PC-9 (cell line): Measurements from ENCODE around the gene OTOR. TPM values are rescaled to one million over a fixed set of nuclear protein-coding genes. Genes with fewer than 3 reads are reported as not detected.

Experiments used
- BruUV-seq: library from RNA; stranded (reverse); fragments of 400-500 nt; replicated peaks from 2 replicates; lab custom pipeline; 2021; lab: Mats Ljungman, UMichigan
- CTCF ChIA-PET: fragments of 300-600 bp; sonication (Branson Sonifier 250); formaldehyde crosslinking; loops from one replicate; lab custom pipeline; 2022; ENCODE audit warnings: antibody characterized with exemption; lab: Charles Lee
- POLR2A ChIA-PET: fragments of 300-600 bp; sonication (Branson Sonifier 250); formaldehyde crosslinking; loops from one replicate; lab custom pipeline; 2022; ENCODE audit warnings: antibody characterized with exemption; ENCODE audit not compliant: unreplicated experiment; lab: Charles Lee
- DNase-seq, 2 experiments: peaks; one replicate each; pipeline versions ENCODE4 v3.0.0 to v3.0.0-alpha.2; 2015 to 2022; ENCODE audit warnings: mixed read lengths in 1 of 2
- H2AFZ ChIP-seq: fragments of 200-600 bp; sonication (generic); 2 replicates; pipeline ENCODE4 v1.8.1; 2017; ENCODE audit warnings: antibody characterized with exemption
- H3F3A ChIP-seq: fragments of 200-600 bp; sonication (generic); 2 replicates; pipeline ENCODE4 v1.8.1; 2017; ENCODE audit warnings: antibody characterized with exemption, mild to moderate bottlenecking, low read depth; ENCODE audit not compliant: insufficient read depth
- H3K27ac ChIP-seq: fragments of 200-600 bp; sonication (generic); 2 replicates; pipeline ENCODE4 v1.6.1; 2016; ENCODE audit warnings: mixed run types
- H3K27me3 ChIP-seq: fragments of 200-600 bp; sonication (generic); 2 replicates; pipeline ENCODE4 v1.6.1; 2016; ENCODE audit warnings: low read depth, mixed run types; ENCODE audit not compliant: insufficient read depth
- H3K36me3 ChIP-seq: fragments of 200-600 bp; sonication (generic); 2 replicates; pipeline ENCODE4 v1.6.1; 2016; ENCODE audit warnings: low read depth, mixed run types
- H3K4me1 ChIP-seq: fragments of 200-600 bp; sonication (generic); replicated peaks from 2 replicates; pipeline ENCODE4 v1.6.1; 2016; ENCODE audit warnings: mixed run types; ENCODE audit not compliant: insufficient read depth
- H3K4me2 ChIP-seq: fragments of 200-600 bp; sonication (generic); 2 replicates; pipeline ENCODE4 v1.6.1; 2017; ENCODE audit warnings: mixed run types
- H3K4me3 ChIP-seq: fragments of 200-600 bp; sonication (generic); 2 replicates; pipeline ENCODE4 v1.6.1; 2016; ENCODE audit warnings: mixed run types
- H3K79me2 ChIP-seq: fragments of 200-600 bp; sonication (generic); 2 replicates; pipeline ENCODE4 v1.6.1; 2017; ENCODE audit warnings: low read depth, mixed run types
- H3K9me2 ChIP-seq: fragments of 200-600 bp; sonication (generic); 2 replicates; pipeline ENCODE4 v1.8.1; 2017; ENCODE audit warnings: mild to moderate bottlenecking; ENCODE audit not compliant: insufficient read depth
- H3K9me3 ChIP-seq: fragments of 200-600 bp; sonication (generic); 2 replicates; pipeline ENCODE4 v1.8.1; 2016; ENCODE audit warnings: low read depth; ENCODE audit not compliant: insufficient read depth
- H4K20me1 ChIP-seq: fragments of 200-600 bp; sonication (generic); 2 replicates; pipeline ENCODE4 v1.8.1; 2017; ENCODE audit not compliant: insufficient read depth
- EZH2 ChIP-seq: fragments of 200-600 bp; sonication (generic); IDR thresholded peaks from 2 replicates; pipeline ENCODE4 v1.8.0; 2017; ENCODE audit warnings: antibody characterized with exemption, low read depth
- intact Hi-C: fragments of 100-400 bp; cut with micrococcal nuclease; formaldehyde crosslinking; loops from one replicate; pipeline ENCODE4 v1.10.0; 2022; ENCODE audit not compliant: unreplicated experiment
- total RNA-seq: library from RNA; stranded (reverse); gene quantifications from 2 replicates; pipeline ENCODE4 v1.2.3, GENCODE V29; 2021
- TF ChIP-seq, protein P1 (sequence below): fragments of 200-600 bp; sonication (generic); conservative IDR thresholded peaks from 2 replicates; pipeline ENCODE4 v1.6.1; 2017; ENCODE audit warnings: mixed run types, antibody characterized with exemption, mild to moderate bottlenecking, moderate library complexity

OTOR gene
- total RNA-seq, 1 experiment from 2014 or later = not detected

DNA sequence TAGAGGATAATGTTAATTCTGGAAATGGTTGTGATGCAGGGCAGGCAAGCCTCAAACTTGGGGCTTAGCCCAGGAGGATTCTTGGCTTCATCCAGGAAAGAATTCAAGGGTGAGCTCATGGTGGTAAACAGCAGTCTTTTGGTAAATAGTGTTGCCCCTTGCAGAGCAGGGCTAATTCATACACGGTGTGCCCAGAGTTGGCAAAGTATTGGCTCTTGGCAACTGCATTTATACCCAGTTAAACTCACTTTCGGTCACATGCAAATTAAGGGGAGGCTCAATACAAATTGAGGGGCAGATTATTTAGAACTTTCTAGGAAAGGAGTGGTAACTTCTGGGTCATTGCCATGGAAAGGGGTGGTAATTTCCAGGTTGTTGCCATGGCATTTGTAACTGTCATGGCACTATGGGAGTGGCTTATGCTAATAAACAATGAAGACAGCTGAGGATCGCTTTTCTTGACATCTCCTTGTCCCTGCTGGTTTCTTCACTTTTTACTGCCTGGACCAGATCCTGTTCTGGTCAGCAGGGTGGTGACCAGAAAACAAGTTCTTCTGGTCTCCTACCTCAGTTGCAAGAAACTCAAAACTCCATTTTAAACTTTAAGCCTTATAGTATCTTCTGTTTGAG is 3.9 kb upstream of the OTOR start:
- H3K9me2 ChIP-seq = no peaks in the 10 kb centered on the region; the same call in 1 of the 2 replicates
- H4K20me1 ChIP-seq = no peaks in the 10 kb centered on the region
- ChIA-PET CTCF (no interaction called here), POLR2A (no interaction called here)
- no peaks in the 10 kb centered on the region for H3K79me2 ChIP-seq
- H3K36me3 ChIP-seq = peaks cover 13% of the 10 kb centered on the region; the same call in 1 of the 2 replicates
- H3K9me3 ChIP-seq = no peaks in the 10 kb centered on the region
- intact Hi-C loops = no loop called here
- no peak overlapping the region for H3K4me3 ChIP-seq
- no peaks in the 10 kb centered on the region for H3K4me1 ChIP-seq
- no peak overlapping the region for H3K27ac ChIP-seq
- H3K4me2 ChIP-seq = no peak overlapping the region
- no TSS peak for BruUV-seq
- no peaks in the 10 kb centered on the region for H3F3A ChIP-seq
- no peak for DNase-seq
- TF ChIP-seq, protein P1, sequence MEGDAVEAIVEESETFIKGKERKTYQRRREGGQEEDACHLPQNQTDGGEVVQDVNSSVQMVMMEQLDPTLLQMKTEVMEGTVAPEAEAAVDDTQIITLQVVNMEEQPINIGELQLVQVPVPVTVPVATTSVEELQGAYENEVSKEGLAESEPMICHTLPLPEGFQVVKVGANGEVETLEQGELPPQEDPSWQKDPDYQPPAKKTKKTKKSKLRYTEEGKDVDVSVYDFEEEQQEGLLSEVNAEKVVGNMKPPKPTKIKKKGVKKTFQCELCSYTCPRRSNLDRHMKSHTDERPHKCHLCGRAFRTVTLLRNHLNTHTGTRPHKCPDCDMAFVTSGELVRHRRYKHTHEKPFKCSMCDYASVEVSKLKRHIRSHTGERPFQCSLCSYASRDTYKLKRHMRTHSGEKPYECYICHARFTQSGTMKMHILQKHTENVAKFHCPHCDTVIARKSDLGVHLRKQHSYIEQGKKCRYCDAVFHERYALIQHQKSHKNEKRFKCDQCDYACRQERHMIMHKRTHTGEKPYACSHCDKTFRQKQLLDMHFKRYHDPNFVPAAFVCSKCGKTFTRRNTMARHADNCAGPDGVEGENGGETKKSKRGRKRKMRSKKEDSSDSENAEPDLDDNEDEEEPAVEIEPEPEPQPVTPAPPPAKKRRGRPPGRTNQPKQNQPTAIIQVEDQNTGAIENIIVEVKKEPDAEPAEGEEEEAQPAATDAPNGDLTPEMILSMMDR = no peak
- no peak for TF ChIP-seq EZH2
- no peaks in the 10 kb centered on the region for H3K27me3 ChIP-seq
- no peak overlapping the region for H2AFZ ChIP-seq

DNA sequence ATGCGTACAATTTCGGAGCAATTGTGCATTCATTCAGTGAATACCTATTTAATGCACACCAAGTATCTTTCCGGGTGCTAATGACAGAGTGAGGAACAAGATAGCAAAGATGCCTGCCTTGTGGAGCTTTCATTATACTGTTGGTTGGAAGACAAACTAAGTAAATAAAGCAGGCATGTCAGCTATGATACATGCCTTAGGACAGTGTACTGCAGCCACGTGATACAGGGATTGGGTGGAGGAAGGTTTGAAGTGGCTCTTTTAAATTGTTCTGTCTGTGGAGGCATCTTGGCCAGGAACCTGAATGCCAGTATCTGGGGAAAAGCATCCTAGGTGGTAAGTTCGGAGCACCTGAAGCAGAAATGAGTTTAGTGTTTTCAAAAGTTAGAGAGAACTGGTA is 3.0 kb upstream of the OTOR start:
- intact Hi-C loops = no loop called here
- no peak overlapping the region for H3K4me3 ChIP-seq
- no peaks in the 10 kb centered on the region for H3K79me2 ChIP-seq
- H3K36me3 ChIP-seq = peaks cover 9% of the 10 kb centered on the region; the same call in 1 of the 2 replicates
- no TSS peak for BruUV-seq
- H3F3A ChIP-seq = no peaks in the 10 kb centered on the region
- ChIA-PET CTCF (no interaction called here), POLR2A (no interaction called here)
- no peak for TF ChIP-seq EZH2
- TF ChIP-seq, protein P1 = no peak
- no peaks in the 10 kb centered on the region for H3K27me3 ChIP-seq
- H4K20me1 ChIP-seq = no peaks in the 10 kb centered on the region
- H3K9me2 ChIP-seq = no peaks in the 10 kb centered on the region; the same call in 1 of the 2 replicates
- DNase-seq = no peak
- no peak overlapping the region for H3K4me2 ChIP-seq
- H3K27ac ChIP-seq = no peak overlapping the region
- H3K9me3 ChIP-seq = no peaks in the 10 kb centered on the region
- no peak overlapping the region for H2AFZ ChIP-seq
- H3K4me1 ChIP-seq = no peaks in the 10 kb centered on the region

DNA sequence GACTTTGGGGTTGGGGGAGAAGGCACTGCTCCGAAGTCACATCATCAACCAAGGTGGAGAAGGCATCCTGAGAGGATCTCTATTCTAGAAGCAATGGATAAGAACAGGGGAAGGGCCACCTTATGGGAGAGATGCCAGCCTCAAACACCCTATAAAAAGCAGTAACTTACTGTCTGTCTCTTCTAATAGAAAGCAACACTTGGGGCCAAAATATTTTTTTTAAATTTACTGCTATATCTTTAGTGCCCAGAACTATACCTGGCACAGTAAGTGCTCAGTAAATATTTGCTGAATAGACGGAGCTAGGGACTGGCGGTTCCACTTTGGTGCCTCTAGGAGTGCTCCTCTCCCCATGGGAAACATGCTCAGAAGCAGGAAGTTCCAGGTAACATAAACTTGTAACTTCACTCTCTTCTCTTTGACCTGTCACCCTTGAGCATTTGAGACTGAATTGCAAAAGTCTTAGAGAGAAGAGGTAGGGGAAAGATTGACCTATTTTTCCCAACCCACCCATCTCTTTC is 807 bp upstream of the OTOR start:
- Histone ChIP-seq H3K79me2 (no peaks in the 10 kb centered on the region), H3F3A (no peaks in the 10 kb centered on the region), H3K27me3 (no peaks in the 10 kb centered on the region), H4K20me1 (no peaks in the 10 kb centered on the region), H3K9me3 (no peaks in the 10 kb centered on the region), H3K4me2 (no peak overlapping the region), H3K9me2 (no peaks in the 10 kb centered on the region; the same call in 1 of the 2 replicates), H3K27ac (no peak overlapping the region), H3K4me1 (no peaks in the 10 kb centered on the region), H2AFZ (no peak overlapping the region), H3K36me3 (no peaks in the 10 kb centered on the region), H3K4me3 (no peak overlapping the region)
- no peak for DNase-seq
- CTCF ChIA-PET = no interaction called here
- no TSS peak for BruUV-seq
- no peak for TF ChIP-seq EZH2
- TF ChIP-seq, protein P1 = no peak; the same call in 1 of the 2 replicates
- intact Hi-C loops = no loop called here
- POLR2A ChIA-PET = interaction anchor here (0.5 kb wide), 1 partner anchor 381 kb away, joined by 3 read pairs; no protein-coding TSS in a partner anchor
